GM18907 (cell line): Measurements from ENCODE around the gene SREBF1.

Source experiments
- ATAC-seq: cut with Tn5 transposase; IDR thresholded peaks from one replicate; pipeline ENCODE4 v1.9.1; 2021; ENCODE audit warnings: mild to moderate bottlenecking, moderate library complexity; ENCODE audit not compliant: unreplicated experiment

SREBF1 gene

DNA sequence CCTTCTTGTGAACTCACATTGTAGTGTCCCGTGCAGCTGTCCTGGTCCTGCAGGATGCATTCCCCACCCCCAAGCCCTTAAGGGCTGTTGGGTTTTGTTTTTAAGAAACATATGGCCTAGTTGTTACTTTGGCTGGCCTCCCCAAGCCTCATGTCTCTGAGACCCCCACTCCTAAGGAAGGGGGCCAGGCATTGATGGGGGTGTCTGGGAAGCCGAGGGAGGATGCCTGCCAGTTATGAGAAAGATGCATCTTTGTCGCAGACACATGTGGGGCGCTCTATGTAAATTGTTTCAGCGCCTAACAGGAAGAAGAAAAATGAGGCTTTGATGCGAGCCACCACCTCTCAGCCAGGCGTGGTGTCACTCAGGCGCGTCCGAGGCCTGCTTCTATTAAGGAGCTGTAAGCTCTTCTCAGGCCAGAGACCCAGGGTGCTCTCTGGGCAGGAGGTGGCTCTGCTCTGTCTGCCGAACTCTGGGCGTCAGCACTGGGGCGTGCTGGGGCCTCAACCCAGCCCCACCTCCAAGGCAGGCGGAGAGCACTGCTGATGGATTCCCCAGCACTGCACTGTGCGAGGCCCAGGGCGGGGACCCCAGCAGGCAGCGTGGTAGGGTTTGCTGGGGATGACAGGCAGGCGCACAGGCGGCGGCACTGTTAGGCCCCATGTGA, 70.6 kb downstream of the SREBF1 start:
- peak; percentile 49 for ATAC-seq

GRCh38 chr17:17765359-17766076, 71.3 kb downstream of the SREBF1 start:
- no peak for ATAC-seq

DNA sequence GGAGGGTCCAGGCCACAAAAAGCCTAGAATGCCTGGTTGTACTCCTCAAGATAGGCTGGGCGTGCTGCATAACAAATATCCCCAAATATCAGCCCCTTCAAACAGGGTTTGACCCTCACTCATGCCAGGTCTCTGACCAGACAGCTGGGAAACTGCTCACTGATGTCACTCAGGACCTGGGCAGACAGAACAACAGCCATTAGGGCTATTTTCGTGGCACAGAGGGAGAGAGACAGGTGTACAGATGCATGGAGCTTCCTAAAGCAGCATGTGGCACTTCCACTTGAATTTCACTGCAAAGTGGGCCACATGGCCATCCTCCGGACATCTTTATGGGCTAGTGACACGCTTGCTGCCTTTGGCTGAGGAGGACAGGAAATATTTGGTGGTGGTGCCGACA, 73.1 kb downstream of the SREBF1 start:
- ATAC-seq = no peak

DNA sequence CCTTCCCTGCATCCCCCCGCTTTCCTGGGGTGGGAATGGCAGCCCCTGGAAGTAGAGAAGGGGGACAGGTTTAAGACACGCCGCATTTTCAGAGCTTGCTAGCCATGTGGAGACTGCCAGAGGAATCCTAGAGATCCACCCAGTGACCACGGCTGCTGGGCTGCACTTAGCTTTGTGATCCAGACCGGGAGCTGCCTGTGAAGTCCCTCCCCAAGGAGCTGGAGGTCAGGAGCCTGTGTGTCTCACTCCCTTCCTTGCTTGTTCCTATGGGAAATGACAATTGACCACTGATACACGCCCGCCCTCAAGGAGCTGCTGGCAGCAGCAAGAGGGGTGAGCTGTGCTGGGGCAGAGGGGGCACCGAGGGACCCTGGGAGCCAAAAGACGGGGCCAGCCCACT, 73.7 kb downstream of the SREBF1 start:
- no peak for ATAC-seq

- ATAC-seq = no peak
These were observed 74.1 kb downstream of the SREBF1 start for GRCh38 chr17:17762744-17763105.
